Stimulated activated CD8-positive, alpha-beta memory T cell treated with anti-CD3 and anti-CD28 coated beads, Interleukin-2, amount 100 ng/mL, for 48 hours (primary cell): ENCODE data around the gene SOX21.
"Not testable (repeated sequence)": the region's sequence is repeated elsewhere in the genome, so short reads cannot be mapped to it uniquely, and the experiment has no call there.

Experiments
- DNase-seq, 2 donors: peaks; one replicate each; pipeline ENCODE4 v3.0.0-alpha.2; 2020; ENCODE audit warnings: low read depth in 2 of 2

Gene SOX21

GRCh38 chr13:94712287-94712811 is at the start of gene SOX21:
TSS of gene SOX21 (minus strand) at chr13:94712545. CDS start at chr13:94712049, 496 bp downstream.
- no peak for DNase-seq

GRCh38 chr13:94761407-94761806 is 49.1 kb upstream of the SOX21 start:
- DNase-seq = no peak

- no peak for DNase-seq
Measured at GRCh38 chr13:94759120-94759728, 46.9 kb upstream of the SOX21 start.

- no peak for DNase-seq
Measured at GRCh38 chr13:94758436-94758960, 46.2 kb upstream of the SOX21 start.

- DNase-seq = no peak
Measured at GRCh38 chr13:94753327-94753726, 41.0 kb upstream of the SOX21 start.

- no peak for DNase-seq
Measured at GRCh38 chr13:94749162-94749561, 36.8 kb upstream of the SOX21 start.

- no peak for DNase-seq
Measured at GRCh38 chr13:94739235-94739634, 26.9 kb upstream of the SOX21 start.

- no peak for DNase-seq
Measured at GRCh38 chr13:94731028-94731427, 18.7 kb upstream of the SOX21 start.

- DNase-seq = not testable (repeated sequence)
Measured at GRCh38 chr13:94729941-94730340, 17.6 kb upstream of the SOX21 start.

- DNase-seq = no peak
Measured at GRCh38 chr13:94726425-94726824, 14.1 kb upstream of the SOX21 start.

- DNase-seq = no peak
Measured at GRCh38 chr13:94722609-94723345, 10.4 kb upstream of the SOX21 start.

- not testable (repeated sequence) for DNase-seq
Measured at GRCh38 chr13:94718697-94719096, 6.4 kb upstream of the SOX21 start.

GRCh38 chr13:94717916-94718315 is 5.6 kb upstream of the SOX21 start:
- DNase-seq = no peak

- no peak for DNase-seq
Measured at GRCh38 chr13:94716016-94716415, 3.7 kb upstream of the SOX21 start.

GRCh38 chr13:94713561-94714182 is 1.3 kb upstream of the SOX21 start:
- no peak for DNase-seq

GRCh38 chr13:94712812-94713560 is 641 bp upstream of the SOX21 start:
- DNase-seq = no peak

- DNase-seq = no peak
Measured at GRCh38 chr13:94711561-94712286, 621 bp downstream of the SOX21 start.

- DNase-seq = no peak
Measured at GRCh38 chr13:94710881-94711560, 1.3 kb downstream of the SOX21 start.

GRCh38 chr13:94710065-94710781 is 2.1 kb downstream of the SOX21 start:
- DNase-seq = no peak
